ENCODE data around the gene GLRA3. TPM values are rescaled to one million over a fixed set of nuclear protein-coding genes. Genes with fewer than 3 reads are reported as not detected.

The GLRA3 gene
- total and polyA plus RNA-seq, 2 experiments from 2014 or later: 0.03 to 0.19 TPM

GRCh38 chr4:174709526-174709925 is 119.5 kb downstream of the GLRA3 start:
- Histone ChIP-seq H3K27me3 (ENCODE audit: insufficient read depth) (no peaks in the 10 kb centered on the region), H3F3A (replicated peaks; ENCODE audit: low read depth) (no peaks in the 10 kb centered on the region), H3K79me2 (replicated peaks; ENCODE audit: insufficient read depth) (no peaks in the 10 kb centered on the region), H2AFZ (no peak overlapping the region), H3K9me2 (ENCODE audit: insufficient read depth) (no peaks in the 10 kb centered on the region), H3K27ac (ENCODE audit: low read depth) (no peak overlapping the region), H3K4me2 (no peak overlapping the region), H4K20me1 (replicated peaks; ENCODE audit: insufficient read depth) (no peaks in the 10 kb centered on the region), H3K36me3 (ENCODE audit: insufficient read depth) (no peaks in the 10 kb centered on the region), H3K4me1 (ENCODE audit: insufficient read depth) (peaks cover 10% of the 10 kb centered on the region; the same call in 1 of the 2 replicates), H3K4me3 (no peak overlapping the region)
- ATAC-seq (no peak), DNase-seq (ENCODE audit: low spot score) (no peak)
- H3K27me3 Mint-ChIP-seq (ENCODE audit: insufficient read depth, low read depth, poor library complexity): peaks cover 2% of the 10 kb centered on the region
- peaks cover 11% of the 10 kb centered on the region for H3K4me1 Mint-ChIP-seq
- H3K36me3 Mint-ChIP-seq (ENCODE audit: low read depth): no peaks in the 10 kb centered on the region
- TF ChIP-seq JUNB (IDR thresholded peaks at IDR 0.05; ENCODE audit: unreplicated experiment) (no peak), NANOG (IDR thresholded peaks at IDR 0.05; ENCODE audit: borderline replicate concordance) (no peak), STAT1 (IDR thresholded peaks at IDR 0.05; ENCODE audit: unreplicated experiment) (no peak), ZNF114 (CRISPR knock-in tag; IDR thresholded peaks at IDR 0.05) (no peak), EZH2phosphoT487 (IDR thresholded peaks at IDR 0.05; ENCODE audit: unreplicated experiment) (no peak), CTCF (conservative IDR thresholded peaks at IDR 0.05; ENCODE audit: low read depth in 2 of 2) (no peak), EZH2 (IDR thresholded peaks at IDR 0.05; ENCODE audit: low read depth, unreplicated experiment) (no peak), CREB1 (CRISPR knock-in tag; IDR thresholded peaks at IDR 0.05; ENCODE audit: low read depth) (no peak), POLR2AphosphoS5 (IDR thresholded peaks at IDR 0.05; ENCODE audit: low read depth) (no peak), ZNF331 (CRISPR knock-in tag; IDR thresholded peaks at IDR 0.05; ENCODE audit: low read depth) (no peak)
- TF ChIP-seq, protein P1, sequence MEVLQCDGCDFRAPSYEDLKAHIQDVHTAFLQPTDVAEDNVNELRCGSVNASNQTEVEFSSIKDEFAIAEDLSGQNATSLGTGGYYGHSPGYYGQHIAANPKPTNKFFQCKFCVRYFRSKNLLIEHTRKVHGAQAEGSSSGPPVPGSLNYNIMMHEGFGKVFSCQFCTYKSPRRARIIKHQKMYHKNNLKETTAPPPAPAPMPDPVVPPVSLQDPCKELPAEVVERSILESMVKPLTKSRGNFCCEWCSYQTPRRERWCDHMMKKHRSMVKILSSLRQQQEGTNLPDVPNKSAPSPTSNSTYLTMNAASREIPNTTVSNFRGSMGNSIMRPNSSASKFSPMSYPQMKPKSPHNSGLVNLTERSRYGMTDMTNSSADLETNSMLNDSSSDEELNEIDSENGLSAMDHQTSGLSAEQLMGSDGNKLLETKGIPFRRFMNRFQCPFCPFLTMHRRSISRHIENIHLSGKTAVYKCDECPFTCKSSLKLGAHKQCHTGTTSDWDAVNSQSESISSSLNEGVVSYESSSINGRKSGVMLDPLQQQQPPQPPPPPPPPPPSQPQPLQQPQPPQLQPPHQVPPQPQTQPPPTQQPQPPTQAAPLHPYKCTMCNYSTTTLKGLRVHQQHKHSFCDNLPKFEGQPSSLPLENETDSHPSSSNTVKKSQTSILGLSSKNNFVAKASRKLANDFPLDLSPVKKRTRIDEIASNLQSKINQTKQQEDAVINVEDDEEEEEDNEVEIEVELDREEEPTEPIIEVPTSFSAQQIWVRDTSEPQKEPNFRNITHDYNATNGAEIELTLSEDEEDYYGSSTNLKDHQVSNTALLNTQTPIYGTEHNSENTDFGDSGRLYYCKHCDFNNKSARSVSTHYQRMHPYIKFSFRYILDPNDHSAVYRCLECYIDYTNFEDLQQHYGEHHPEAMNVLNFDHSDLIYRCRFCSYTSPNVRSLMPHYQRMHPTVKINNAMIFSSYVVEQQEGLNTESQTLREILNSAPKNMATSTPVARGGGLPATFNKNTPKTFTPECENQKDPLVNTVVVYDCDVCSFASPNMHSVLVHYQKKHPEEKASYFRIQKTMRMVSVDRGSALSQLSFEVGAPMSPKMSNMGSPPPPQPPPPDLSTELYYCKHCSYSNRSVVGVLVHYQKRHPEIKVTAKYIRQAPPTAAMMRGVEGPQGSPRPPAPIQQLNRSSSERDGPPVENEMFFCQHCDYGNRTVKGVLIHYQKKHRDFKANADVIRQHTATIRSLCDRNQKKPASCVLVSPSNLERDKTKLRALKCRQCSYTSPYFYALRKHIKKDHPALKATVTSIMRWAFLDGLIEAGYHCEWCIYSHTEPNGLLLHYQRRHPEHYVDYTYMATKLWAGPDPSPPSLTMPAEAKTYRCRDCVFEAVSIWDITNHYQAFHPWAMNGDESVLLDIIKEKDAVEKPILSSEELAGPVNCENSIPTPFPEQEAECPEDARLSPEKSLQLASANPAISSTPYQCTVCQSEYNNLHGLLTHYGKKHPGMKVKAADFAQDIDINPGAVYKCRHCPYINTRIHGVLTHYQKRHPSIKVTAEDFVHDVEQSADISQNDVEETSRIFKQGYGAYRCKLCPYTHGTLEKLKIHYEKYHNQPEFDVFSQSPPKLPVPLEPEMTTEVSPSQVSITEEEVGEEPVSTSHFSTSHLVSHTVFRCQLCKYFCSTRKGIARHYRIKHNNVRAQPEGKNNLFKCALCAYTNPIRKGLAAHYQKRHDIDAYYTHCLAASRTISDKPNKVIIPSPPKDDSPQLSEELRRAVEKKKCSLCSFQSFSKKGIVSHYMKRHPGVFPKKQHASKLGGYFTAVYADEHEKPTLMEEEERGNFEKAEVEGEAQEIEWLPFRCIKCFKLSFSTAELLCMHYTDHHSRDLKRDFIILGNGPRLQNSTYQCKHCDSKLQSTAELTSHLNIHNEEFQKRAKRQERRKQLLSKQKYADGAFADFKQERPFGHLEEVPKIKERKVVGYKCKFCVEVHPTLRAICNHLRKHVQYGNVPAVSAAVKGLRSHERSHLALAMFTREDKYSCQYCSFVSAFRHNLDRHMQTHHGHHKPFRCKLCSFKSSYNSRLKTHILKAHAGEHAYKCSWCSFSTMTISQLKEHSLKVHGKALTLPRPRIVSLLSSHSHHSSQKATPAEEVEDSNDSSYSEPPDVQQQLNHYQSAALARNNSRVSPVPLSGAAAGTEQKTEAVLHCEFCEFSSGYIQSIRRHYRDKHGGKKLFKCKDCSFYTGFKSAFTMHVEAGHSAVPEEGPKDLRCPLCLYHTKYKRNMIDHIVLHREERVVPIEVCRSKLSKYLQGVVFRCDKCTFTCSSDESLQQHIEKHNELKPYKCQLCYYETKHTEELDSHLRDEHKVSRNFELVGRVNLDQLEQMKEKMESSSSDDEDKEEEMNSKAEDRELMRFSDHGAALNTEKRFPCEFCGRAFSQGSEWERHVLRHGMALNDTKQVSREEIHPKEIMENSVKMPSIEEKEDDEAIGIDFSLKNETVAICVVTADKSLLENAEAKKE (CRISPR knock-in tag; IDR thresholded peaks at IDR 0.05): no peak
- TF ChIP-seq, protein P2, sequence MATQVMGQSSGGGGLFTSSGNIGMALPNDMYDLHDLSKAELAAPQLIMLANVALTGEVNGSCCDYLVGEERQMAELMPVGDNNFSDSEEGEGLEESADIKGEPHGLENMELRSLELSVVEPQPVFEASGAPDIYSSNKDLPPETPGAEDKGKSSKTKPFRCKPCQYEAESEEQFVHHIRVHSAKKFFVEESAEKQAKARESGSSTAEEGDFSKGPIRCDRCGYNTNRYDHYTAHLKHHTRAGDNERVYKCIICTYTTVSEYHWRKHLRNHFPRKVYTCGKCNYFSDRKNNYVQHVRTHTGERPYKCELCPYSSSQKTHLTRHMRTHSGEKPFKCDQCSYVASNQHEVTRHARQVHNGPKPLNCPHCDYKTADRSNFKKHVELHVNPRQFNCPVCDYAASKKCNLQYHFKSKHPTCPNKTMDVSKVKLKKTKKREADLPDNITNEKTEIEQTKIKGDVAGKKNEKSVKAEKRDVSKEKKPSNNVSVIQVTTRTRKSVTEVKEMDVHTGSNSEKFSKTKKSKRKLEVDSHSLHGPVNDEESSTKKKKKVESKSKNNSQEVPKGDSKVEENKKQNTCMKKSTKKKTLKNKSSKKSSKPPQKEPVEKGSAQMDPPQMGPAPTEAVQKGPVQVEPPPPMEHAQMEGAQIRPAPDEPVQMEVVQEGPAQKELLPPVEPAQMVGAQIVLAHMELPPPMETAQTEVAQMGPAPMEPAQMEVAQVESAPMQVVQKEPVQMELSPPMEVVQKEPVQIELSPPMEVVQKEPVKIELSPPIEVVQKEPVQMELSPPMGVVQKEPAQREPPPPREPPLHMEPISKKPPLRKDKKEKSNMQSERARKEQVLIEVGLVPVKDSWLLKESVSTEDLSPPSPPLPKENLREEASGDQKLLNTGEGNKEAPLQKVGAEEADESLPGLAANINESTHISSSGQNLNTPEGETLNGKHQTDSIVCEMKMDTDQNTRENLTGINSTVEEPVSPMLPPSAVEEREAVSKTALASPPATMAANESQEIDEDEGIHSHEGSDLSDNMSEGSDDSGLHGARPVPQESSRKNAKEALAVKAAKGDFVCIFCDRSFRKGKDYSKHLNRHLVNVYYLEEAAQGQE (IDR thresholded peaks at IDR 0.05; ENCODE audit: unreplicated experiment): no peak
- TF ChIP-seq, protein P3, sequence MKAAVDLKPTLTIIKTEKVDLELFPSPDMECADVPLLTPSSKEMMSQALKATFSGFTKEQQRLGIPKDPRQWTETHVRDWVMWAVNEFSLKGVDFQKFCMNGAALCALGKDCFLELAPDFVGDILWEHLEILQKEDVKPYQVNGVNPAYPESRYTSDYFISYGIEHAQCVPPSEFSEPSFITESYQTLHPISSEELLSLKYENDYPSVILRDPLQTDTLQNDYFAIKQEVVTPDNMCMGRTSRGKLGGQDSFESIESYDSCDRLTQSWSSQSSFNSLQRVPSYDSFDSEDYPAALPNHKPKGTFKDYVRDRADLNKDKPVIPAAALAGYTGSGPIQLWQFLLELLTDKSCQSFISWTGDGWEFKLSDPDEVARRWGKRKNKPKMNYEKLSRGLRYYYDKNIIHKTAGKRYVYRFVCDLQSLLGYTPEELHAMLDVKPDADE (IDR thresholded peaks at IDR 0.05): no peak
- no peak overlapping the region for H3K27ac Mint-ChIP-seq
- no peak overlapping the region for H3K4me3 Mint-ChIP-seq
- no peaks in the 10 kb centered on the region for H3K9me3 Mint-ChIP-seq

Measured in GM23338 (cell line).